ENCODE results near the gene ARL8A.

GRCh38 chr1:202176949-202177927 lies 32.7 kb upstream of the ARL8A start:
- no peak for TF ChIP-seq EZH2 (IDR thresholded peaks at IDR 0.05; ENCODE audit: borderline replicate concordance, insufficient read depth, low read depth, low read length, poor library complexity, severe bottlenecking)
- TF ChIP-seq, protein P1, sequence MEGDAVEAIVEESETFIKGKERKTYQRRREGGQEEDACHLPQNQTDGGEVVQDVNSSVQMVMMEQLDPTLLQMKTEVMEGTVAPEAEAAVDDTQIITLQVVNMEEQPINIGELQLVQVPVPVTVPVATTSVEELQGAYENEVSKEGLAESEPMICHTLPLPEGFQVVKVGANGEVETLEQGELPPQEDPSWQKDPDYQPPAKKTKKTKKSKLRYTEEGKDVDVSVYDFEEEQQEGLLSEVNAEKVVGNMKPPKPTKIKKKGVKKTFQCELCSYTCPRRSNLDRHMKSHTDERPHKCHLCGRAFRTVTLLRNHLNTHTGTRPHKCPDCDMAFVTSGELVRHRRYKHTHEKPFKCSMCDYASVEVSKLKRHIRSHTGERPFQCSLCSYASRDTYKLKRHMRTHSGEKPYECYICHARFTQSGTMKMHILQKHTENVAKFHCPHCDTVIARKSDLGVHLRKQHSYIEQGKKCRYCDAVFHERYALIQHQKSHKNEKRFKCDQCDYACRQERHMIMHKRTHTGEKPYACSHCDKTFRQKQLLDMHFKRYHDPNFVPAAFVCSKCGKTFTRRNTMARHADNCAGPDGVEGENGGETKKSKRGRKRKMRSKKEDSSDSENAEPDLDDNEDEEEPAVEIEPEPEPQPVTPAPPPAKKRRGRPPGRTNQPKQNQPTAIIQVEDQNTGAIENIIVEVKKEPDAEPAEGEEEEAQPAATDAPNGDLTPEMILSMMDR (IDR thresholded peaks at IDR 0.05) = no peak

Data from B cell (primary cell).